NCI-H82 treated with DMSO at 0.1 percent for 48 hours (cell line): Measurements from ENCODE around the gene ZNF423.
A peak's percentile ranks its signal among the peaks of the same experiment; 100 is the strongest.

Experiments
- DNase-seq: peaks from one replicate; lab custom pipeline; 2025; ENCODE audit not compliant: unreplicated experiment; lab: John Stamatoyannopoulos, UW

The ZNF423 gene

GRCh38 chr16:49542946-49543630 is 312.8 kb downstream of the ZNF423 start:
- peak; percentile 11 for DNase-seq

GRCh38 chr16:49542391-49542891 is 313.5 kb downstream of the ZNF423 start:
- no peak for DNase-seq

- DNase-seq, result no peak
These were observed 315.1 kb downstream of the ZNF423 start for GRCh38 chr16:49540836-49541235.

- DNase-seq, result no peak
These were observed 316.2 kb downstream of the ZNF423 start for GRCh38 chr16:49539758-49540157.

GRCh38 chr16:49537924-49538459 is 317.9 kb downstream of the ZNF423 start:
- no peak for DNase-seq

GRCh38 chr16:49534901-49535610 is 320.9 kb downstream of the ZNF423 start:
- DNase-seq, result no peak

- no peak for DNase-seq
These were observed 322.5 kb downstream of the ZNF423 start for GRCh38 chr16:49533422-49533821.

GRCh38 chr16:49532873-49533272 is 323.0 kb downstream of the ZNF423 start:
- DNase-seq, result no peak

GRCh38 chr16:49531931-49532840 is 323.7 kb downstream of the ZNF423 start:
- DNase-seq, result no peak

- DNase-seq, result no peak
These were observed 324.5 kb downstream of the ZNF423 start for GRCh38 chr16:49531425-49531824.

- no peak for DNase-seq
These were observed 325.4 kb downstream of the ZNF423 start for GRCh38 chr16:49530427-49530970.

GRCh38 chr16:49529411-49530045 is 326.4 kb downstream of the ZNF423 start:
- no peak for DNase-seq

GRCh38 chr16:49528866-49529288 is 327.0 kb downstream of the ZNF423 start:
- no peak for DNase-seq

GRCh38 chr16:49528060-49528865 is 327.6 kb downstream of the ZNF423 start:
- DNase-seq, result peak; percentile 15

- DNase-seq, result no peak
These were observed 328.3 kb downstream of the ZNF423 start for GRCh38 chr16:49527611-49528010.

GRCh38 chr16:49526860-49527365 is 329.0 kb downstream of the ZNF423 start:
- no peak for DNase-seq

GRCh38 chr16:49524947-49525315 is 331.0 kb downstream of the ZNF423 start:
- no peak for DNase-seq

GRCh38 chr16:49524216-49524946 is 331.5 kb downstream of the ZNF423 start:
- no peak for DNase-seq
